KBM-7 (cell line): ENCODE results near the gene C1QTNF3.
"Not testable (repeated sequence)": the region's sequence is repeated elsewhere in the genome, so short reads cannot be mapped to it uniquely, and the experiment has no call there.

Source experiments
- DNase-seq: peaks from one replicate; pipeline ENCODE4 v3.0.0-alpha.2; 2015
- in situ Hi-C: fragments of 300-500 bp; cut with MboI; formaldehyde crosslinking; loops from 2 replicates; pipeline ENCODE4 v1.14.3; 2020; ENCODE audit warnings: low sequenced_read_pairs, low pct_unique_long_range_greater_than_20kb, mixed read lengths

Gene C1QTNF3

DNA sequence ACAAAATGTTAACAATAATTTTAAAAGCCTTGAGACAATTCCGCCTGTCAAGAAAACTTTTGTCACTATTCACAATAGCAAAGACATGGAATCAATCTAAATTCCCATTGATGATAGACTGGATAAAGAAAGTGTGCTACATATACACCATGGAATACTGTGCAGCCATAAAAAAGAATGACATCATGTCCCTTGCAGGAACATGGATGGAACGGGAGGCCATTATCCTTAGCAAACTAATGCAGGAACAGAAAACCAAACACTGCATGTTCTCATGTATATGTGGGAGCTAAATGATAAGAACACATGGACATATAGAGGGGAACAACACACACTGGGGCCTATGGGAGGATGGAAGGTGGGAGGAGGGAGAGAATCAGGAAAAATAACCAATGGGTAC lies 12.4 kb downstream of the C1QTNF3 start:
- DNase-seq, in situ Hi-C loops: not testable (repeated sequence)

DNA sequence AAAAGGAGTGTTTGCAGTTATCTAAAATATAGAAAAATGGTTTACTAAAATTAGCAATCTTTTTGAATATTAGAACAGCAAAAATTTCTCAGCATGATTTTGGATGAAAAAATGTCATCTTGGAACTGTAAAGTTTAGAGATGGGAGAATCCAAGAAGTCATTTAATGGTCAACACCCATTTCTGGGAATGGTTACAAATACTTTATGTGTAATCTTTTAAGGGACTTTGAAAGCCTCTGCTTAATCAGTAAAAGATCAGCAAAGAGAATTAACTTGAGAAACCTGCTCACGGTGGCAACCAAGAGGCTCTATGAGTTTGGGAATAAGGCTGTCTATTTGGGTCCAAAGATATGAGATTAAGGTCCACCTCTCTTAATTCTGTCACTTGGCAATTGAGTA lies 13.0 kb downstream of the C1QTNF3 start:
- DNase-seq = no peak
- in situ Hi-C loops = no loop called here

DNA sequence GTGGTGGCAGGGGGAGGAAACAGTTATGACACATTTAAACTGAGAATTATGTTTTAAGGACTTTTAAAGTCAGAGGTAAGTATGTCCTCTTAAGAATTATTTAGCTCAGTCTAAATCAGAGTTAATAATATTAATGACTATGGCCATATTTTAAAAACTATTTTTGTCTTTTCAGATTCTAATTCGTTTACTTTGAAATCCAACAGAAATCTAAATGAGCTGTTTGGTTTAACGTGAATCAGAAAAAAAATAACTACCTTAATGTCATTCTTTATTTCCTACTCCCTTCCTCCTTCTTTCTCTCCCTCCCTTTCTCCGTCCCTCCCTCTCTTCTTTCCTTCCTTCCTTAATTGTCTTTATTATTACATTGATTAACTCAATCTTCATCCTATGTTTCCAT lies 14.7 kb downstream of the C1QTNF3 start:
- in situ Hi-C loops = no loop called here
- DNase-seq = no peak

DNA sequence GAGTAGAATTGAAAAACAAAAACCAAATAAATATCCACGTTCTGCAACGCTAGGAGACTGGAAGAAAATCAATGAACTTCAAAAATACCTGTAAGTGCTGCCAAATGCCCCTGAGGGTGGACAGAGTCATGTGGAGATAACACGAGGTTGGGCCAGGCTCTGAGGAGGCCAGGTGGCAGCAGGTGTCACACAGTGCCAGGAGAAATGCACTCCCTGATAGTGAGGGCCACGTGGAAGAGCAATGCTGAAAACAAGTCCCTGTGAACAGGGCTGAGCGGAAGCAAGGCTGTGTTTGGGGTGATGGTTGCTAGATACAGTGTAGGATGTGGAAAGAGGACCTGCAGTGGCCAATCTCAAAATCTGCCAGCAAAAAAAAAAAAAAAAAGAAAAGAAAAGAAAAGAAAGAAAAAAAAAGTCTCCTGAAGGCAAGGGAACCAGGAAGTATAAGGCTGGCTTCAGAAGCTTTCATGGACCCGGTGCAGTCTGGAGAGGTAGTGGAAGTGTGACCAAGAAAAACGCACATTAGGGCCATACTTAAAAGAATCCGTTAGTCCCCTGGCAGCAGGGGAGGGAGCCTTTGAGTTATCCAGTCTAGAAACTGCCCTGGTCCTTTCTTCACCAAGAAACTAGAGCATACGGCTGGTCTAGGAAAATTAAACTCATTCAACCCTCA lies 16.8 kb downstream of the C1QTNF3 start:
- in situ Hi-C loops = no loop called here
- no peak for DNase-seq

DNA sequence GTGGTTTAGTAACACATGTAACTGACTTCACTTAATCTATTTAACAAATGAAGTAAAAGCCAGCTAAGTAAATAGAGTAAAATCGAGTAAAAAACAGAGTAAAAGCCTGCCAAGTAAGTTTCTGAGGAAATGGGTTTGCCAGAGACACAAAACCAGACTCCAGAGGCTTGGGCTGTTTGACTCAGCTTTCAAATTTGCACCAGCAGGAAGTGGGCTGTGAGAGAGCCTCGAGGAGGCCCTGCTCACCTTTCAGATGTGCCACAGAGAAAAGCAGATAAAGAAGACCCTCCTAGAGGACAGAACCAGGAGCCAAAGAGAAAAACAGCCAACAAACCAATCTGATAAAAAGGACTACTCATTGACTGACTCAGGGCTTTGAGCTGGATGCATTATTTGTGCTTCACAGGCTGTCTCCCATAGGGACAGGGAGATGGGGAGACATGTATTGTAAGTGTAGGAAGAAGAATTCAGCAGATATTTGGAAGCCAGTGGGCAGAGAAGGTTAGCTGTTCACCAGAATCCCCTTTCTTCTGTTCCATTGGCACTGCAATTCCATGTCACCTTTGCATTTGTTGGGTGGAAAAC lies 20.8 kb downstream of the C1QTNF3 start:
- DNase-seq = no peak
- in situ Hi-C loops = no loop called here

DNA sequence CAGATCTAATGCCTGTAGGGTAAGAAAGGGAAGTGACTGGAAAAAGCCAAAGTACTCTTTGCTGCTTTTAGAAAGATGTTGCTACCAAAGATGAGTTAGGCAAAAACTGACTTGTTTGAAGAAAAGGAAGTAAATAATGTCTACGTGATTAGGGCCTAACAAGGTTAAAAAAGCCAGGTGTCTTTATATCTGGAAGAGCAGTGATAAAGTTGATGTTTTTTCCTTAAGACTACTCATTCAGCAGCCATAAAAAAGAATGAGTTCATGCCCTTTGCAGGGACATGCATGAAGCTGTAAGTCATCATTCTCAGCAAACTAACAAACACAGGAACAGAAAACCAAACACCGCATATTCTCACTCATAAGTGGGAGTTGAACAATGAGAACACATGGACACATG lies 21.7 kb downstream of the C1QTNF3 start:
- in situ Hi-C loops = no loop called here
- no peak for DNase-seq

DNA sequence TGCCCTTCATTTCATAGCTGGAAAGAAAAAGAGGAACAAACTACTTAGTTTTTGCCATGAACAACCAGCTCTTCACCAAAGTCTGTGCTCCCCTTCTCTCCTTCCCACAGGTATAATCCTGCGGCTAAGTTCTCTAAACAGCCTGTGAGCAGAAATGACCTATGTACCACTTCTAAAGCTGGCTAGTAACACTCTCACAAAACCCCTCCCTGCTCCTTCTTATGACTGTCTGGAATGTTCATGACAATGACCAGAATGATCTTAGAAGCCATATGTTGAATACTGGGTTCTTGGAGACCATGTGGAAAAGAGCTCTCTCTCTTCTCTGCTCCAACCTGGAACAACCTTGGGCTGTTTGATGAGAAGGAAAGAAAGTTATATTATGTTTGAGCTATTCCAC lies 22.3 kb downstream of the C1QTNF3 start:
- no peak for DNase-seq
- in situ Hi-C loops = no loop called here

DNA sequence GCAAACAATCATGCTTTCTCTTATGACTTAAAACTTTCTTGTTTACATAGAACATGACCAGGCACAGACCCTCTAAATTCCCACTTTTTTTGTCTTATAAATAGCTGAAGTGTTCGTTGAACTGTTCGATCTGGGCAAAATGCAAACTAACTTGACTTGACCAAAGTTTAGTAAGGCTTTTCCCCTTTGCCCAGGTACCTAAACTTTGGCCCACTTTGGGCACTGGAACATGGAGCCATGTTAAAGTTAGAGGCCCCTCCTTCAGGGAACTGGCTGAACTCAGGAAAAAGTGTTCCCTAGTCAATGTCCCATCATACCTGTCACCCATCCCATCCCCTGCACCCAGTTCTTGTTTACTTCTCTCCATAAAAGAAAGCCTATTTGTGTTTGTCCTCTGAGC lies 25.8 kb downstream of the C1QTNF3 start:
- in situ Hi-C loops = no loop called here
- DNase-seq = no peak

DNA sequence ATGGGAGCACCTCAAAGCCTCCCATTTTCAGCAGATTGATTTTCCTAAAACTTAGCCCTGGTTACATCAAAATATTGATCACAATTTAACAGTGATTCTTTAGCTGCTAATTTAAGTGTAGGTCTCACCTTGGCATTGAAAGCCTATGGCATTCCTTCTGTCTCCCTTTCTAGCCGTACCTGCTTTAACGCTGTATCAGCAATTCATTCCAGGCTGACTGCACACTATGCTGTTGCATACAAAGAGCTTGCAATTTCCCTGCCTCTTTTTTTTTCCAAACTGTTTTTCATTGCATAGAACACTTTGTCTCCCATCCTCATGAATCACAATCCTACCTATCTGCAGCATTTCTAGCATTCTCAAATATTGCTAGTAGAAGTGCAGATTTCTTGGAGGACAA lies 26.3 kb downstream of the C1QTNF3 start:
- in situ Hi-C loops = no loop called here
- no peak for DNase-seq

DNA sequence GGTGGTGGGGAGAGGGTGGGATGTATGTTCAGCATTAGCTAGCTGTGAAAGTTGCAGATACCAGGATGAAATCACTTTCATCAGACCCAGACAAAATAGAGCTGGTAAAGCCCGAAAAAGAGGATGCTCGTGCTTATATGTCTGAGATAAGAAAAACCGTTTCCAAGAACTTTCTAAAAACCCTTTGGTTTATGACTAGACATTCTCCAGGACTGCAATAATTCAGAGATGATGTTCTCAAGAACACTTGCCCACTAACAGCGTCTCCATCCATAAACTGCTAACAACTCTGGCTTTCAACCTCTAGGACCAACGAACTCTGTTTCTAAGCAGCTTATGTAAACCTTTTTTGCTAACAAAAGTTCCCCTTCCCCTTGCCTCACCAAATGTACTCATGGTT lies 26.8 kb downstream of the C1QTNF3 start:
- in situ Hi-C loops = no loop called here
- no peak for DNase-seq

DNA sequence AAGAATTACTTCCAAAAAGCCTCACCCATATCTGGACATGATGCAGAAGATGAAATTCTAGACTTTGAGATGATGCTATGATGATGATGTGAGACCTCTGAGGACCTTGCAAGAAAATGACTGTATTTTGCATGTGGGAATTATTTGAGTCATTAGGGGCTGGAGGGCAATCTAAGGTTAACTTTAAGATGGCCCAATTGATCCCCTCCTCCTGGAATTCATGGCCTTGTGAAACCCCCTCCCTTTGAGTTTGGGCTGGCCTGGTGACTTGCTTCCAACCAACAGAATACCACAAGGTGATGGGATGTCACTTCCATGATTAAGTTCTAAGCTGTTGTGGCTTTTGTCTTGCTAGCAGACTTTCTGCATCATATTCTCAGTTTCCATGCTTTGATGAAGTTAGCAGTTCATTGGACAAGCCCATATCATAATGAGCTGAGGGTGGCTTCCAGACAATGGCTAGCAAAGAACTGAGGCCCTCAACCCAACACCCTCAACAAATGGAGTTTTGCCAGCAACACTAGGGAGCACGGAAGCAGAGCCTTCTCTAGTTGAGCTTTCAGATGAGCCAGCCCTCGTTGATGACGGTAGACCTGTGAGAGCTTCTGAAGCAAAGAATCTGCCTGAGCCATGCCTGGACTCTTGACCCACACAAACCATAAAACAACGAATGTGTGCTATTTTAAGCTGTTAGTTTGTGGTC lies 27.7 kb downstream of the C1QTNF3 start:
- in situ Hi-C loops = no loop called here
- DNase-seq = no peak

DNA sequence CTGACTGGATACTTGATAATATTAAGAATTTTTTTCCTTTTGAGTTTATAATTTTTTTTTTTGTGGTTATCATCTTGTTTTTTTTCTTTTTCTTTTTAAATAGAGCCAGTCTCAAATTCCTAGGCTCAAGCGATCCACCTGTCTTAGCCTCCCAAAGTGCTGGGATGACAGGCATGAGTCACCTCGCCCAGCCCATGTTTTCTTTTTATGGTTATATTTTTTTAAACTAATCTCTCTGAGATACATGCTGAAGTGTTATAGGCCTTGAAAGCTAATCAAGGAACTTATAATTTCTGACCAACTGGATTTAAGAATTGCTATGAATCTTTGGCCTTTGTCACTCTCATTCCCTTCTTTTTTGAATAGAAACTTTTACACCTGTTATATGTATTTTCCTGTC lies 28.4 kb downstream of the C1QTNF3 start:
- in situ Hi-C loops = no loop called here

DNA sequence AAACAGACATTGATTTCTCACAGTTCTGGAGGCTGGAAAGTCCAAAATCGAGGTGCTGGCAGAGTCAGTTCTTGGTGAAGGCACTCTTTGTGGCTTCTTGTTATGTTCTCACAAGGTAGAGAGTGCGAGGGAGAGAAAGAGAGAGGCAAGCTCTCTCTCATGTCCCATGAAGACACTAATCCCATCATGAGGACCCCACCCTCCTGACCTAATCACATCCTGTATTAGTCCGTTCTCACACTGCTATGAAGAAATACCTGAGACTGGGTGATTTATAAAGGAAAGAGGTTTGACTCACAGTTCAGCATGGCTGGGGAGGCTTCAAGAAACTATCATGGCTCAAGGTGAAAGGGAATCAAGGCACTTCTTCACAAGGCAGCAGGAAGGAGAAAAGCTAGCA lies 29.5 kb downstream of the C1QTNF3 start:
- DNase-seq = no peak
- in situ Hi-C loops = no loop called here

More for the DNA sequence above, 28.4 kb downstream of the C1QTNF3 start:
- no peak for DNase-seq

DNA sequence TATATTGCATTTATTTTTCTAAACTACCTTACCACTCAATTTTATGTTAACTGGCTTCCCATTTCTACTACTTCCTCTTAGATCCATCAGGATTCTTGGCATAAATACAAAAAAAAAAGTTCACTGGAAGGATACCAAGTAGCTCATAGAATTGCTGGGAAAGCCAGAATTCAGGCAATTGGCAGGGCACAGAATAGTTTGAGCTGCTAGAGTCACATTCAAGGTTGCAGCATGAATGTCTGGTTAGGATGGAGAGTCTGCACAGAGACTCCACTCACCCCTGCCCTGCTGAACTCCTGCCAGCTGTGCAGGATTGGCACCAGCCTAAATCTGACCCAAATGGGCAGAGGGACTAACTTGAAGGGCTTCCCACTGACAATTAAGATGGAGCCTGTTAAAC lies 30.2 kb downstream of the C1QTNF3 start:
- in situ Hi-C loops = no loop called here

DNA sequence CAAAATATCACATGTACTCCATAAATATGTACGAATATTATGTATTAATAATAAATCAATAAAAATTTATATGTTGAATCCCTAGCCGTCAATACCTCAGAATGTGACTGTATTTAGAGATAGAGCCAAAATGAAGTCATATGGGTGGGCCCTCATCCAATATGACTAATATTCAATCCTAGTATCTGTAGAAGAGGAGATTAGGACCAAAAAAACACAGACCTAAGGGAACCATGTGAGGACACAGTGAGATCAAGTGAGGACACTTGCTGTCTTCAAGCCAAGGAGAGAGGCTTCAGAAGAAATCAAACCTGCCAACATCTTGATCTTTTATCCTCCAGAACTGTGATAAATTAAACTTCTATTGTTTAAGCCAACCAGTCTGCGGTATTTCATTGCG lies 31.5 kb downstream of the C1QTNF3 start:
- in situ Hi-C loops = no loop called here
- no peak for DNase-seq

More for the DNA sequence above, 30.2 kb downstream of the C1QTNF3 start:
- DNase-seq = no peak

DNA sequence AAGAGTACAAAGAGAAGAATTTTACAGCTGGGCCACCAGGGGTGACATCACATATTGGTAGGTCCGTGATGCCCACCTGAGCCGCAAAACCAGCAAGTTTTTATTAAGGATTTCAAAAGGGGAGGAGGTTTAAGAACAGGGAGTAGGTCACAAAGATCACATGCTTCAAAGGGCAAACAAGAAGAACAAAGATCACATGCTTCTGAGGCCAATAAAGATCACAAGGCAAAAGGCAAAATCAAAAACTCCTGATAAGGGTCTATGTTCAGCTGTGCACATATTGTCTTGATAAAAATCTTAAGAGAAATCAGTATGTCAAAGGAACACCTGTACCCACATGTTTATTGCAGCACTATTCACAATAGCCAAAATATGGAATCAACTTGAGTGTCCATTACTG lies 32.9 kb downstream of the C1QTNF3 start:
- in situ Hi-C loops, DNase-seq: not testable (repeated sequence)

DNA sequence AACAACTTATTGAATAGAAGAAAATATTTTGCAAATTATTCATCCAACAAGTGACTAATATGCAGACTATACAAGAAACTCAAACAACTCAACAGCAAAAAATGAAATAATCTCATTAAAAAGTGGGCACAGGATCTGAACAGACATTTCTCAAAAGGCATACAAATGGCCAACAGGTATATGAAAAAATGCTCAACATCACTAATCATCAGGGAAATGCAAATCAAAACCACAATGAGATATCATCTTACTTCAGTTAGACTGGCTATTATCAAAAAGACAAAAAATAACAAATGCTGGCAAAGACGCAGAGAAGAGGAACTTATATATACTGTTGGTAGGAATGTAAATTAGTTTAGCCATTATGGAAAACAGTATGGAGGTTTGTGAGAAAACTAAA lies 33.4 kb downstream of the C1QTNF3 start:
- in situ Hi-C loops = no loop called here

DNA sequence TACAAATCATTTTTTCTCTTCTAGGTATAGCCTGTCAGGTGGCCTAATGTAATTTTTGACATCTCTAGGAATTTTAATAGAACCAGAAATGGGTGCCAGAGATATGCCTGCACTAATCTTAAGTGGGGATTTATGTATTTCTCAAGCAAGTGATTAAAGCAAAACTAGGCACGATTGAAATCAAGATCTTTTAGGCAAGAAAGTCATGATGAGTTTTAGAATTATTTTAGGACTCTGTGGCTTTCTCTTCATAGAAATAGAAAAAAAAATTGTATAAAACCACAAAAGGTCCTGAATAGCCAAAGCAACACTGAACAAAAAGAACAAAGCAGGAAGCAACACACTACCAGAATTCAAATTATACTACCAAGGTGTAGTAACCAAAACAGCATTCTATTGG lies 34.2 kb downstream of the C1QTNF3 start:
- DNase-seq = peak; percentile 39
- in situ Hi-C loops = no loop called here

More for the DNA sequence above, 33.4 kb downstream of the C1QTNF3 start:
- no peak for DNase-seq

DNA sequence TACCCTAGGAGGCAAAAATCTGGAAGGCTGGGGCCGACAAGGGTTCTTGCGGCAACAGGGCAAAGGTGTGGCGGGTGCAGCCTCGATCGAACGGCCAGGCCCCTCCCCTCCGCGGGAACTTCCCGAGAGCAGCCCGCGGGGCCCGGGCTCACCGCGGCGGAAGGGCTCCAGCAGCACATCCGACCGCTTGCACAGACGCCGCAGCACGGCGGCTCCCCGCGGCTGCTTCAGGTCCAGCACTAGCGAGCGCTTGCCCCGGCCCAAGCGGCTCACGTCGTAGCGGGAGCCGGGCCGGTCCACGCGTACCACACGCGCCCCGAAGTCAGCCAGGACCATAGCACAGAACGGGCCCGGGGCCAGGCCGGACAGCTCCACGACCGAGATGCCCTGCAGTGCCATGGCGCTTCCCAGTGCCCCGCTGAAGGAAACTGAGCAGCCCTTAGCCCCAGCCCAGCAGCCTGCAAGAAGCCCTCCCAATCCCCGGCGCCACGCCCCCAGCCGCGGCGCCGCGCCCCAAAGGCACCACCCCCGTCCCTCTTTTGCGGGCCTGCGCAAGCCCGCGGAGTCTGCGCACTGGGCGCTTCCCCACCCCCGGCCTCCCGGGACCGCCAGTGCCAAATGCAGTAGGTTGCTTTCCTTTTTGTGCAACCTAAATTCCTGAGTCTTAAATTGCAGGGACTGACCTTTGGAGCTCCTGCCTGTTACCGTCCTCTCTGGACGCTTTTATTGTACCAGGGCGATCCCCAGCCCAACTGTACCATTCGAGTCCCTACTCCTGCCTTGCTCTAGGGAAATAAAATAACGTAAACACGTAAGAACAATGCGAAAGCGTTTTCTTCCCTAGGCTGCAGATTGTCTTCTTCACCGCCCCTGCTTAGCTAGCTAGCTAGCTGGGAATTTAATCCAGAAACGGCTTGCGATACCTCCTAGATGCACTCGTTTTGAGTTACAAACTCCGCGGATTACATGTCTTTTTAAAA lies 35.1 kb downstream of the C1QTNF3 start, which contains the start of gene AMACR:
Gene AMACR, minus strand, starts transcription at position 430 of the 980 bp plus-strand sequence. Its CDS starts 31 bp downstream, at position 399.
- peak; percentile 97 for DNase-seq
- in situ Hi-C loops = no loop called here
